Activated CD4-positive, alpha-beta T cell treated with anti-CD3 and anti-CD28 coated beads, Interleukin-2, Interleukin-4, amounts not matched to agents 100 ng/mL and 50 ng/mL, durations not matched to agents 16 hours and 8 hours (primary cell): ENCODE results near the gene CABLES1.
"Not testable (repeated sequence)": the region's sequence is repeated elsewhere in the genome, so short reads cannot be mapped to it uniquely, and the experiment has no call there.

ENCODE experiments used
- DNase-seq: peaks from one replicate; pipeline ENCODE4 v3.0.0-alpha.2; 2020; ENCODE audit warnings: low spot score

The CABLES1 gene

GRCh38 chr18:23241833-23242496, 106.7 kb downstream of the CABLES1 start:
- not testable (repeated sequence) for DNase-seq

GRCh38 chr18:23243178-23243577, 107.9 kb downstream of the CABLES1 start:
- DNase-seq = no peak

GRCh38 chr18:23243816-23244215, 108.5 kb downstream of the CABLES1 start:
- no peak for DNase-seq

DNA sequence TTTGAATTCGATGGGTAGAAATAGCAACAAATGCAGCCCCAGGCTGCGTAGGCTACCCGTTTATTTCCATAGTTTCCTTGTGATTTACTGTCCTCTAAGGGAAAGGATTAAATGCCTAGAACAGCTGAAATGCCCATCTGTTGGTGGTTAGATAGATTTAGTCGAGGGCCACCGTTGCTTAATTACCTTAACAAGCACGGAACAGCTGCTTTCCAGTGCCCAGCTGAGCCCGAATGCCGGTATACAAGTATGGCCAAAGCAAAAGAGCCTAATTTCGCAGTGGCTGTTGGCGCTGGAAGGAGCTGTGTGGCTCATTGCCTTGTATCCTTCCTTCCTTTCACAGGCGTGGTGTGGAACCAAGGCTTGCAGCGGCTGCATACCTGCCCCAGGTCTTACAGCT, 109.1 kb downstream of the CABLES1 start:
- no peak for DNase-seq

DNA sequence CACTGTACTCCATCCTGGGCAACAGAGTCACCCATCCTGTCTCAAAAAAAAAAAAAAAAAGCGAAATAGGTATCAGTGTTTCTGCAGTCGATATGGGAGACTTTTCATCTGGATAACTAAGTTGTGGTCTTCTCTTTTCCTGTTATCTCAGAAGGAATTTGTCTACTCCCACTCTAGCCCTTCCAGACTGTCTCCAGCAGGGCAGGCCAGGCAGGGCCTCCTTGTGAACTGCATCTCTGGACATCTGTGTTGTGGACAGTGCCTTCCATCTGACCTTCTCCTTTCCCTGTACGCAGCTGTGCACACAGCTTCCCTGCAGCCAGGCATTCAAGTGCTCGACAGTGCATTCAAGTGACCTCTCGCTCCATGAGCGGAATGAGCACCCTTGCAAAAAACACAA, 110.2 kb downstream of the CABLES1 start:
- no peak for DNase-seq

- no peak for DNase-seq
These were observed 112.0 kb downstream of the CABLES1 start for GRCh38 chr18:23247331-23247730.

- no peak for DNase-seq
These were observed 112.6 kb downstream of the CABLES1 start for GRCh38 chr18:23247896-23248295.

DNA sequence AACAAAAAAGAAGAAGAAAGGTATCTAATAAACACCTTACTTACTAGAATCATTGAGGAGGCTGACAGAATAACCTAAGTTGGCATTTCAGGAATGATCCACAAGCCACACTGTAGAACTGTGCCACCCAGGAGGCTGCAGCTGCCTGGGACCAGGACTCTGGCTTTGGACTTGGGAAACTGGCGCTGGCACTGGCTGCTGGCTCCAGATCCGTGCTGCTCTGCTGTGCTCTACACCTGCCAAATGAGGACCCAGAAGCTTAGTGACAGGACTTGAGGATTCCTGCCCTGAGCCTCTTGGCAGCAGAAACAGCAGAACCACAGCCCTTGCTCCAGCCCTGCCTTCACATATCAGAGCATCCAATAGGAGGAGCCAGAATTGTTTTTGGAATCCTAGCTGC, 113.5 kb downstream of the CABLES1 start:
- DNase-seq = no peak

GRCh38 chr18:23249348-23249747, 114.1 kb downstream of the CABLES1 start:
- DNase-seq = no peak

DNA sequence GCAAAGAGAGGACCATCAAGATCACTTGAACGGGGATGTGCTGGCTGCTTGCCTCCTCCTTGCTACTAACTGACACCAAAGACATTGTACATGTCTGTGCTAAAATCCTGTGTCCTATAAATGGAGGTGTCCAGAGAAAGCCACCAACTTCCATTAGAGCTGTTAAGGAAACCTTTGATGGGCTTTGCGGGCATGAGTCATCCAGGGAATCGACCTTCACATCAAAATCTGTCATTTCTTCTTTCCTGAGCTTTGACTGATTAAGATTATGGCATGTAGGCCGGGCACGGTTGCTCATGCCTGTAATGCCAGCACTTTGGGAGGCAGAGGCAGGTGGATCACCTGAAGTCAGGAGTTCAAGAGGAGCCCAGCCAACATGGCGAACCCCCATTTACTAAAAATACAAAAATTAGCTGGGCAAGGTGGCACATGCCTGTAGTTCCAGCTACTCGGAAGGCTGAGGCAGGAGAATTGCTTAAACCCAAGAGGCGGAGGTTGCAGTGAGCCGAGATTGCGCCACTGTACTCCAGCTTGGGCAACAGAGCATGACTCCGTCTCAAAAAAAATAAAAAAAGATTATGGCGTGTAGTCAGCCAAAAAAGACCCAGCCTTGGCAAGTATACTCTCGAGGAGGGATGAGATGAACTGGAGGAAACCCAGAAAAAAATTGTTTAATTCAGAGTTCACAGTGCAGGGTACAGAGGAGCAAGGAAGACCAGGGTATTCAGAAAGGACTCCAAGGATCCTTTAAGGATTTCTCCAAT, 115.8 kb downstream of the CABLES1 start:
- peak; percentile 27 for DNase-seq

DNA sequence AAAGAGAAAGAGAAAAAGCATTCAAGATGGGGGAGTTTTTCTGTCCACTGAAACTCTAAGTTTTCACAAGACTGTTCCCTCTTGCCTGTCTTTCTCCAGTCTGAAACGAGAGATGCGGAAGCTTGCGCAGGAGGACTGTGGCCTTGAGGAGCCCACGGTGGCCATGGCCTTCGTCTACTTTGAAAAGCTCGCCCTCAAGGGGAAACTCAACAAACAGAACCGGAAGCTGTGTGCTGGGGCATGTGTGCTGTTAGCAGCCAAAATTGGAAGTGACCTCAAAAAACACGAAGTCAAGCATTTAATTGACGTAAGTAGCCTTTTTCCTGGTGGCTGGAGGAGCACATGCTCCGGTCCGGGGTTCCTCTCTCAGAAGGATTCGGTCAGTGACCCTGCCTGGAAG, 118.3 kb downstream of the CABLES1 start:
- DNase-seq = no peak

DNA sequence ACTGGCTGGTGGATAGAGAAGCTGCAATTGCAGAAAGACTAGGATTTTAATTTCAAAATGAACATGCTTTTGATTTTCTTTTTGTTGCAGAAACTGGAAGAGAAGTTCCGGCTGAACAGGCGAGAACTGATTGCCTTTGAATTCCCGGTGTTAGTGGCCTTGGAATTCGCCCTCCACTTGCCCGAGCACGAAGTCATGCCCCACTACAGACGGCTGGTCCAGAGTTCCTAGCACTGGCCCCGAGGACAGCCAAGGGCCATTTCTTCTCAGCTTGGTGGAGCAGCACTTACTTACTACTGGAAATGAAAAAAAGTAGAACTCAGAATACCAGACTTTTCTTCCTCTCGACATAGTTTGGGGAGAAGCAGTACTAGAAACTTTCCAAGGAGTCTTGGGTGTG, 121.9 kb downstream of the CABLES1 start:
- DNase-seq = no peak

DNA sequence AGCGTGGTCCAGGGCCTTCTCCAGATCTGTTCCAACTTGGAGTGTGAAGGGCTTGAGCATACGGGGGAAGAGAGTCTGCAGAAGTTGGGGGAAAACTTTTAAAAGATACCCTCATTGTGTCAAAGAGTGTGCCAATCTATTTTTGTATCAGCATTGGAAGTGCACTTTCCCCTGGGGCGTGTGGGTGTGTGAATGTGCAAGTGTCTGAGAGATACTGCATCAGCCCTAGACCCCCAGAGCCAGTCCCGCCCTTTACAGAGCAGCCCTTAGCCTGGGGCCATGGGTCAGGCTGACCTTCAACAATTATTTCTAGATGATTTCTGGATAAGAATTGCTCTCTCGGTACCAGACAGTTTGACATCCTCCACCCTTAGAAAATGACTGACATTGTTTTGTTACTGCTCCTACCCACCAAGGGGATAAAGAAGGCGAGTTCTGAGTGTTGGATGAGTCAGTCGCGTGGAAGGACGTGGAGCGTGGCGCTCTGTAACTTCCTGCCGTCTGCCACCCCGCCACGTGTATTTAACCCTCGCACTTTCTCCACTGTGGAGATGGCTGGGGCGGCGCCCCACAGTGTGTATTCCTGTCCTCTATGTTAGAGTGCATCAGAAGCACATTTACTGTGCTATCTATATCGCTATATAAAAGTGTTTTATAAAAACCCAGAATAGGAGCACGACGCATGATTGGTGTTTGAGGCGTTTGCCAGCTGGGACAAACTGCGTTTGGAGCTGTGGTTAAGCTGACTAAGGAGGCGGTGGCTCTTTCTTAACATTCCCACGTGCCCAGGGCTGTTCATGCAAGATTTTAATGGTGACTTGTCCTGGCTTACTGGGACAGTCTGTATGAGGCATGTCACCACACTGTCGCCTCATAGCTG, 122.6 kb downstream of the CABLES1 start:
- DNase-seq = no peak

DNA sequence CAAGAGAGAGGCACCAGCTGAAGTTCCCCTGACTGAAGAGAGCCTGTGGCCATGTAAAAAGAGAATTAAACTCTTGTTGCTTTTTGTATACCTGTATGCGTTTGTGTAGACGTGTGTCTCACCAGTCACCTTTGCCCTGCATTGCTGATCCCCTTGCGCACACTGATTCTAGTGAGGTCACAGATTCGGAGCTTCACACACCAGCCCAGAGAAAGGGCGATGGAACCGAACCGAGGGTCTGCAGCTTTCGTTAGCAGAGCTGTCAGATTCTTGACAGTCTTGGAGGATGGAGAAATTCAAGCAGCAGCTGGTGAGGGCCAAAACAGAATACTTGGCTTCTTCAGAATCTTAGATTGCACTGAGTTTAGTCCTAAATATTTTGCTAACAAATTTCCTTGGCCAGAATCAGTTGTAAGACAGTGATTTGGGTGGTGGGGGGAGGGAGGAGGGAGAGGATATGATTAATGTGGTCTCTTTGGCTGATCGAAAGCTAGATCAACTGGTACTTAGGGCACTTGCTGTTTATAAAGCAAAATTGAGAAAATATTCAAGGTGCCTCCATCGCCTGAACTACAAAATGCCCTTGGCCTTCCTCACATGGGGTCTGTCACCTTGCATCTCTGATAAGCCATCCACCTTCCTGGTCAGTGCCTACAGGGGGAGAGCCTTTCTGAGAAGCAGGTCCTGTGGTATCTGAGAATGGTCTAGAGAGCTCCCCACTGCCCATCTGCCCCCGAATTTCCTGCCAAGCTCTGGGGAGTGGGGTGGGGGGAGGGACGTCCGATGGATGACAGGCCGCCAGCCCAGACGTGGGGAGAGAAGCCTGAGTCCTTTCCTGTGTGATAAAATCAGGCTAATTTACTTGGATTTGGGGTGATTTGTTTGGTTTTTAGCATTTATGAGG, 123.5 kb downstream of the CABLES1 start:
- DNase-seq = no peak

DNA sequence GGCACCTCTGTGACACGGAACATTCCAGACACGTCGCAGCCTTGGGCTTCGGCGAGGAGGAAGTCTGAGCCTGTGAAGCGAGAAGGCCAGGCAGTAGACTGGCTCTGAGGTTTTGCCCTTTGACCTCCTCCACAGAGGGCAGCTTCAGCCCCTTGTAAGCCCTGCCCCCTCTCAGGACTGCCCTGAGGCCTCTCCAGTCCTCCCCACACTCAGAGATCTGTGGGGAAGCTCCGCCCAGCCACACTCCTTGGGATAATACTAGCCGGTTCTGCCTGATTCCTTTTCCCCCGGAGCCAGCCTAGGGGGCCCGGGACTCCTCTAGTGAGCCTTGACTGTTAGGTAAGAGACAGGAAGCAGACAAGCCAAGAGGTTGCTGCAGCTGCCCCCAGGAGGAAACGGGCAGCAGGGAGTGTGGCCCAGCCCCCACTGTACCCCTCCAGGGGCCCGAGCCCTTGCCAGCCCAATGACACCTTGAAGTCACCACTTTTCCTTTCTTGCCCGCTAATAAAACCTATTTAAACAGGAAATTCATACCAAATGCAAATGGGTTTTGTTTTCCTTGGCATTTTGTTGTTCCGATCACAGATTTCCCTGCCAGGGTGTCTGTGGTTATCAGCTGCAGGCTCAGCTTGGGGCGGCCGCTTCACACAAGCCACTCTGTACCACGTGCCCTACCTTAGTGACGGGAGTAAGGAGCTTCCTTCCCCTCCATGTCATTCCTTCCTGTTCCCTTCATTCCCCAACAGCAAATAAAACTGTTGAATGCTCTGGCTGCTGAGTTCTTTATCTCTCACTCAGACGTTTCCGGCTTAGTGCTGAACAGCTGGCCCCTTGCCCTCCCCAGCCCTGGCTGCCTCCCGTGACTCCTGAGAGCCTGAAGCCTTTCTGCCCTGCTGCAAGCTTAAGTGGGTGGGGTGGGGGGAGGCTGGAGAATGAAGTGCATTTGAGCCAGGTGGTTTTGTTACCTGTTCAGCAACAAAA, 124.7 kb downstream of the CABLES1 start:
- DNase-seq = no peak

GRCh38 chr18:23260926-23261590, 125.8 kb downstream of the CABLES1 start:
- DNase-seq = no peak

DNA sequence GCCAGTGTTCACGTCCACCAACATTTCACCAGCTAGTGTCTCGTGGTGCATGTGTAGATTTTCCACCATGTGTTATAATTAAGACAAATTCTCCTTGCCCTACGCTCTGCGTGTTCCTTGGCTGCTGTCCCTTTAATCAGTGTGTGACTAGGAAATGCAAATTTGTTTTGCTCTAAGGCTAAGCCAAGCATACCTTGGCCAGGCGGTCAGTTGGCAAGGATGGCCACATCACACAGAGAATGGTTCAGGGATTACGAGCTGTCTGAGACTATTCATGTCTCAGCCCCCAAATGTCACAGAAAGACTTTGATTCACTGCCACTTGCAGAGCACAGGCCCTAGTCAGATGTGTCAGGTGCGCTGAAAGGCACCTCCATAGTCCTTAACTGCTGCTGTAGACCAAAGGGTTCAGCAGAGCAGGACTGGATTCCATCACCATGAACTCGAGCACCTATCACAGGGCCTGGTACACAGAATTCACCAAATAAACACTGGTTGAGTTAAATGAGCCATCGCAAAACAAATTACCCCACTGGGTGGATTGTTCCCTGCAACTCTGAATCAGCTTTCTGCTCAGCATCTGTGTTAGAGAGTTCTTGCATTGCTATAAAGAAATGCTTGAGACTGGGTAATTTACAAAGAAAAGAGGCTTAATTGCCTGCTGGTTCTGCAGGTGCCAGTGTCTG, 128.4 kb downstream of the CABLES1 start:
- no peak for DNase-seq

DNA sequence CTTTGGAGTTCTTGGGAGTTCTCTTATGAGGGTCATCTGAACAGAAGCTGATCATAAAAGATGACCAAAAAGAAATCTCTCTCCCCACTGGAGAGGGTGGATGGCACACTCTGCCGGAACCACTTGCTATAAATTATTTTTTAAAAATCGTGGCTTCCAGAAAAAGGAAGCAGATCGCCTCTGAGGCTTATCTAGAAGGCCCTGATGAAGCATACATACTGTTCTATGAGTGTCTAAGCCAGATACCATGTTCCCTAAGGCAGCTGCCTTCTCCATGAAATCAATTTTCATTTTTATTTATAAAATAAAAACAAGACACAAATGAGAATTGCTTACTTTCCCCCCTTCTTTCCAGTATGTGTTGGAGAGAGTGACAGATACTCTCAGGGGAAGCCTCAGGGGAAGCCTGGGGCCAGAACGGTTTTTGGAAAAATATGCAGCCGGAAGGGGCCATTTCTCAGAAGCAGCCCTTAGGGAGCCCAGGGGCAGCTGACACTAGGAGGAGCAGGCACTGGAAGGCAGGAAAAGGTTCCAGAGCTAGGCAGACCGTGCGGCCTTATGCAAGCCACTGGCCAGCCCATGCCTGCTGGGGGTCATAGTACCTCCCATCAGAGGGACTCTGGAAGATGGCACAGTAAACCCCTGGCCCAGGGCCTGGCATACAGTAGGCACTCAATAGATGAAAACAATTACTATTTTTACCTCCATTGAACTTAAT, 130.6 kb downstream of the CABLES1 start:
- DNase-seq = no peak
